T-cell (primary cell): ENCODE results near the gene TMEM201. TPM values are rescaled to one million over a fixed set of nuclear protein-coding genes. Genes with fewer than 3 reads are reported as not detected.

Experiments
- ATAC-seq, 4 experiments: fragments of 200-7000 bp in 3 of 4; fragments of 150-1000 bp in 1 of 4; cut with Tn5 transposase; replicated peaks in 1 of 4; 1 replicate in 3 of 4; 2 replicates in 1 of 4; pipeline ENCODE4 v1.10.0; 2021; ENCODE audit warnings: moderate library complexity in 3 of 4, mild to moderate bottlenecking in 2 of 4, moderate number of reproducible peaks in 1 of 4
- CTCF ChIA-PET, 2 donors: fragments of 300-600 bp; sonication (Branson Sonifier 250); formaldehyde crosslinking; loops; one replicate each; lab custom pipeline; 2022; ENCODE audit warnings: antibody characterized with exemption in 2 of 2; lab: Charles Lee
- POLR2A ChIA-PET, 2 donors: fragments of 300-600 bp; sonication (Branson Sonifier 250); formaldehyde crosslinking; loops; one replicate each; lab custom pipeline; 2022; ENCODE audit warnings: antibody characterized with exemption in 2 of 2; lab: Charles Lee
- DNase-seq, 35 experiments: peaks; one replicate each; pipeline versions ENCODE4 v3.0.0 to v3.0.0-alpha.2; 2013 to 2023
- H3K27ac ChIP-seq: one replicate; pipeline ENCODE4 v1.5.1; 2013; ENCODE audit warnings: low read length
- H3K27me3 ChIP-seq, 2 experiments: replicated peaks in 1 of 2; 1 replicate in 1 of 2; 2 replicates in 1 of 2; pipeline versions ENCODE4 v1.6.1 to v1.7.0; 2013; ENCODE audit warnings: low read length in 1 of 2, mixed read lengths in 1 of 2; ENCODE audit not compliant: control insufficient read depth in 2 of 2, insufficient read depth in 2 of 2; ENCODE audit errors: extremely low read depth in 1 of 2
- H3K36me3 ChIP-seq, 2 donors: 1 replicate in 1 of 2; 2 replicates in 1 of 2; pipeline versions ENCODE4 v1.6.1 to v1.7.0; 2013; ENCODE audit warnings: low read length in 1 of 2; ENCODE audit not compliant: control insufficient read depth in 2 of 2, insufficient read depth in 1 of 2; ENCODE audit errors: extremely low read depth in 1 of 2
- H3K4me1 ChIP-seq, 2 experiments: 1 replicate in 1 of 2; 2 replicates in 1 of 2; pipeline versions ENCODE4 v1.6.1 to v1.7.0; 2013; ENCODE audit warnings: low read length in 2 of 2, mixed read lengths in 1 of 2; ENCODE audit not compliant: insufficient read depth in 2 of 2, control insufficient read depth in 1 of 2; ENCODE audit errors: extremely low read depth in 1 of 2
- H3K4me3 ChIP-seq, 2 donors: 1 replicate in 1 of 2; 2 replicates in 1 of 2; pipeline versions ENCODE4 v1.5.1 to v1.7.0; 2013; ENCODE audit warnings: mild to moderate bottlenecking in 2 of 2, low read length in 1 of 2, moderate library complexity in 1 of 2; ENCODE audit not compliant: control insufficient read depth in 1 of 2; ENCODE audit errors: extremely low read depth in 1 of 2
- H3K9me3 ChIP-seq: 2 replicates; pipeline ENCODE4 v1.7.0; 2013
- H3K27ac Mint-ChIP-seq, 2 donors: one replicate each; pipeline ENCODE4 v1.8.0; 2020 to 2021; ENCODE audit warnings: mild to moderate bottlenecking in 2 of 2, mixed read lengths in 2 of 2
- H3K27me3 Mint-ChIP-seq, 2 donors: one replicate each; pipeline ENCODE4 v1.8.0; 2021 to 2022; ENCODE audit warnings: mixed read lengths in 2 of 2
- H3K36me3 Mint-ChIP-seq: one replicate; pipeline ENCODE4 v1.8.0; 2021; ENCODE audit warnings: mixed read lengths
- H3K4me1 Mint-ChIP-seq, 3 donors: one replicate each; pipeline ENCODE4 v1.8.0; 2020 to 2022; ENCODE audit warnings: mixed read lengths in 3 of 3, mild to moderate bottlenecking in 1 of 3
- H3K4me3 Mint-ChIP-seq, 3 donors: one replicate each; pipeline ENCODE4 v1.8.0; 2020 to 2022; ENCODE audit warnings: mild to moderate bottlenecking in 3 of 3, mixed read lengths in 3 of 3, moderate library complexity in 3 of 3
- H3K9me3 Mint-ChIP-seq, 3 donors: one replicate each; pipeline ENCODE4 v1.8.0; 2020 to 2022; ENCODE audit warnings: mixed read lengths in 3 of 3
- WGBS: methylation state at CpG from one replicate; pipeline ENCODE4 v1.1.5; 2013; ENCODE audit warnings: missing lambda C conversion rate; ENCODE audit not compliant: insufficient coverage; 5-methylcytosine and 5-hydroxymethylcytosine counted together
- total RNA-seq, 35 experiments: library from RNA in 6 of 35; stranded (reverse) in 6 of 35; fragments of 120-200 nt in 1 of 35; gene quantifications; one replicate each; pipeline versions ENCODE4 v1.2.1 to v1.2.4 and lab custom pipeline; 2013 to 2026

Gene TMEM201
- total RNA-seq, 5 donors from 2014 or later (not counting 1 experiment from before 2014, with no cell fraction given): 11.4 to 14.6 (median 12.5) TPM

DNA sequence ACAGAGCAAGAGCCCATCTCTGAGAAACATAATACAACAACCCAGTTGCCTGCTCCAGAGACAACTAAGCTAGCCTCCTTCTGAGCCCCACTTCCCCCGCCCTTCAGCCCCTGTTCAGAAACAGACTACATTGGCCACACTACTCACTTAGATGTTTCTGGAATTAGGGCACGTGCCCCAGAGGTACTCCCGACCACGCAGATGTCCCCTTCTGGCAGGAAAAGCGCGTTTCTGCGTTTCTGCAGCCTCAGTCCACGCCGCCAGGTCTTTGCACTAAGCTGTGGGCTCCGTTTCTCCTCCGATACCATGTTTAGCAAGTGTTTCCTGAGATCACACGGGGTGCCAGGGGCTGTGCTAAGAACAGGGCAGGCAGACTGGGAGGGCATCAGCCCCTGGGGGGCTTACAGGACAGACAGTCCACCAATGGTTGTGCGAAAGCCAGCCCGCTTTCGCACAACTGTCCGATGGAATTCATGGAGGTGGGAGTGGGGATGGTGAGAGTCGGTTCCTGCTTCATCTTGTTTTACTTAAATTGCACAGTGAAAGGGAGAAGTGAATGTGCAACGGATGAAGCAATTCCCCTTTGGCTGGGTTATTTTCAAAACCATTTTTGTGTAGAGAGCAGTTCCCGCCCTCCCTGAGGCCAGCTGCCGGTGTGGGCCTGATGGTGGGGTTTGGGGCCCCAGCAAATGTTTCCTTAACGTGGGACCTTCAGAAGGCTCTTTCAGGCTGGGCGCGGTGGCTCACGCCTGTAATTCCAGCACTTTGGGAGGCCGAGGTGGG is 65.5 kb downstream of the TMEM201 start:
- peak overlapping the region; percentile 98 for H3K27ac Mint-ChIP-seq
- peak overlapping the region; percentile 58 for H3K27ac ChIP-seq
- no peaks in the 10 kb centered on the region for H3K27me3 ChIP-seq
- 5% methylated on average over 25 of the region's 25 CpGs for WGBS
- ChIA-PET POLR2A (interaction anchor here (0.7 to 1.1 kb wide), 6 partner anchors 14 to 61 kb away, joined by 3 to 5 read pairs (median 4); no protein-coding TSS in a partner anchor), CTCF (interaction anchor here (0.5 to 5.6 kb wide), 6 partner anchors 9 to 1679 kb away, joined by 3 to 60 read pairs (median 6); no protein-coding TSS in a partner anchor)
- H3K4me3 ChIP-seq: peak overlapping the region; percentile 70 to 82
- H3K9me3 Mint-ChIP-seq: no peaks in the 10 kb centered on the region
- no peaks in the 10 kb centered on the region for H3K9me3 ChIP-seq
- peaks cover 0 to 2% of the 10 kb centered on the region in 2 donors for H3K36me3 ChIP-seq
- H3K27me3 Mint-ChIP-seq: no peaks in the 10 kb centered on the region
- peak; percentile 13 to 21 (median 18) for ATAC-seq
- peak overlapping the region; percentile 96 to 100 (median 97) for H3K4me3 Mint-ChIP-seq
- H3K36me3 Mint-ChIP-seq: no peaks in the 10 kb centered on the region
- H3K4me1 Mint-ChIP-seq: peaks cover 75 to 82% (median 79%) of the 10 kb centered on the region in 3 donors
- peaks cover 15 to 80% of the 10 kb centered on the region in 2 experiments for H3K4me1 ChIP-seq
- DNase-seq: peak in 12 of 35 experiments; percentile 3 to 47 (median 18)

DNA sequence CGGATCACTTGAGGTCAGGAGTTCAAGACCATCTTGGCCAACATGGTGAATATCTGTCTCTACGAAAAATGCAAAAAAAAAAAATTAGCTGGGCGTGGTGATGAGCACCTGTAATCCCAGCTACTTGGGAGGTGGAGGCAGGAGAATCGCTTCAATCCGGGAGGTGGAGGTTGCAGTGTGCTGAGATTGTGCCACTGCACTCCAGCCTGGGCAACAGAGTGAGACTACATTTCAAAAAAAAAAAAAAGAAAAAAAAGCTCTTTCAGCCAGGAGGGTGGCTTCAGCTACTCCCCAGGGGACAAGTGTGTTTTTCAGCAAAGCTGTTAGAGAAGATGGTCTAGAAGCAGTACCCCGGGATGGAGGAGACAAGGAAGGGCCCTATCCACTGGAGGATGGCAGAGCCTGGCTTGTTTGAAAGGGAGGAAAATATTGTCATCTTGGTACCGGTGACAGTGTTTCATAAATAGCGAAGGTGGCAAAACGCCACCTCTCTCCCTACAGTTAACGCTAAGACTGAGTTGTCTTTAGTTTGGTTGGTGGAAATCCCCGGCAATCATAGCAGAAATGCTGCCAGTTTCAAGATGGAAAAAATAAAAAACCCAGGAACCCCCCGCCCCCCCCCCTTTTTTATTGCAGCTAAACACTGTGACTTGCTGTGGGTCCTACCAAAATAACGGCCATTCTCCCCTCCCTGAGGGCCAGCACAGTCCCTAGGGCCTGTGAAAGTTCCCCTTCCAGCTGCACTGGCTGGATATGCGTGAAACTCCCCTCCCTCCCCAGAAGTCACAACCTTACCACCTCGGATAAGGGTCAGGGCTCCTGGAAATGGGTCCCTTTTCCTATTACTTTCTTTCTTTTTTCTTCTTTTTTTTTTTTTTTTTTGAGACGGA is 66.4 kb downstream of the TMEM201 start:
- POLR2A ChIA-PET: interaction anchor here (0.7 to 1.1 kb wide), 8 partner anchors 17 to 97 kb away, joined by 3 to 7 read pairs (median 4); no protein-coding TSS in a partner anchor
- no peaks in the 10 kb centered on the region for H3K9me3 Mint-ChIP-seq
- peaks cover under 1% of the 10 kb centered on the region for H3K36me3 Mint-ChIP-seq
- Histone ChIP-seq H3K27me3 (no peaks in the 10 kb centered on the region), H3K9me3 (no peaks in the 10 kb centered on the region), H3K27ac (peak overlapping the region; percentile 58), H3K4me3 (peak overlapping the region; percentile 70 to 82), H3K36me3 (peaks cover 0 to 7% of the 10 kb centered on the region in 2 donors), H3K4me1 (peaks cover 14 to 81% of the 10 kb centered on the region in 2 experiments)
- WGBS: 18% methylated on average over 4 of the region's 16 CpGs
- CTCF ChIA-PET: interaction anchor here (0.6 to 5.6 kb wide), 7 partner anchors 18 to 123 kb away, joined by 3 to 60 read pairs (median 5); no protein-coding TSS in a partner anchor
- ATAC-seq: peak in 1 of 4 experiments; percentile 55
- H3K4me1 Mint-ChIP-seq: peaks cover 77 to 82% (median 81%) of the 10 kb centered on the region in 3 donors
- H3K4me3 Mint-ChIP-seq: peak overlapping the region; percentile 96 to 100 (median 97)
- peak in 29 of 35 experiments; percentile 17 to 85 (median 50) for DNase-seq
- peak overlapping the region; percentile 98 for H3K27ac Mint-ChIP-seq
- H3K27me3 Mint-ChIP-seq: no peaks in the 10 kb centered on the region

DNA sequence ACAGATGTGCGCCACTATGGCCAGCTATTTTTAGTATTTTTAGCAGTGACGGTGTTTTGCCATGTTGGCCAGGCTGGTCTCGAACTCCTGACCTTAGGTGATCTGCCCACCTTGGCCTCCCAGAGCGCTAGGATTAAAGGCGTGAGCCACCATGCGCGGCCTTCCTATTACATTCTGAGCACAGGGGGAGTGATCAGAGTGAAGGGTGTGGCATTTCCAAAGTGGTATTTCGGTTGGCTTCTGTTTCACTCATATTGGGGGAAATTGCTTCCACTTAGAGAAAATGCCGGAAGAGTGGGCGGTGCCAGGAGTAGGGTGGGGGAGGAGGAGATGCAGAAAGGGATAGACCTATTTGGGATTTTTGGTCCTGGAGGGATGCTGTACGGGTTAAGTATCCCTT is 67.1 kb downstream of the TMEM201 start:
- Mint-ChIP-seq H3K27me3 (no peaks in the 10 kb centered on the region), H3K4me1 (peaks cover 77 to 82% (median 81%) of the 10 kb centered on the region in 3 donors), H3K27ac (peak overlapping the region; percentile 98), H3K9me3 (no peaks in the 10 kb centered on the region), H3K36me3 (peaks cover 8% of the 10 kb centered on the region), H3K4me3 (peak overlapping the region; percentile 96 to 100 (median 97))
- peak overlapping the region in 1 of 2 donors; percentile 70 for H3K4me3 ChIP-seq
- CTCF ChIA-PET: interaction anchor here (0.6 to 5.6 kb wide), 4 partner anchors 21 to 123 kb away, joined by 3 to 60 read pairs (median 4); no protein-coding TSS in a partner anchor
- peaks cover 3 to 12% of the 10 kb centered on the region in 2 donors for H3K36me3 ChIP-seq
- peak overlapping the region; percentile 58 for H3K27ac ChIP-seq
- no peaks in the 10 kb centered on the region for H3K27me3 ChIP-seq
- WGBS: 63% methylated on average over 8 of the region's 11 CpGs
- ATAC-seq (no peak), DNase-seq (no peak)
- H3K9me3 ChIP-seq: no peaks in the 10 kb centered on the region
- POLR2A ChIA-PET: interaction anchor here in 1 of 2 donors (0.7 kb wide), 1 partner anchor 26 kb away, joined by 4 read pairs; no protein-coding TSS in a partner anchor
- peaks cover 14 to 79% of the 10 kb centered on the region in 2 experiments for H3K4me1 ChIP-seq

DNA sequence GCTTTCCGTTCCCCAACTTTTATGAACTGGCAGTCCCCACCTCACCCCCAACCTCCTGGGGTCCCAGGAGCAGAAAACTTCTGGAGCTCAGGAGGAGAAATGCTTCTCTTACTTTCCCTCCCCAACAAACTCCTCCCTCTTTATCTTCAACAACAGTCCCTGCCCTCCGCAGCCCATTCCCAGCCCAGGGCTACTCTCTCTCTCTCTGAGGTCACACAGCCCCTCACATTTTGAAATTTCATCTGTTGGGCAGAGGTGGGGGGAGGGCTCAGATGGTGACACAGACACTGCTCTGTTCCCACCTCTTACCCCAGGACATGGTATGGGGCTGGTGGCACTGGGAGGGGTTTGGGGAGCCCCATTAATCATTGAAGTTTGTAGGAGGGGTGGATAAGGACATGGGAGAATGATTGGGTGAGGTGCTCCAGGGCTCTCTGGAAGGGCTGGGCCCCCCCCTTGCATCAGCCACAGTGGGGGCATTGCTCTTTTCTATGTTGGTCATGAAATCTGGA is 68.9 kb downstream of the TMEM201 start:
- POLR2A ChIA-PET: interaction anchor here (0.5 to 0.6 kb wide), 2 partner anchors 28 to 432 kb away, joined by 4 to 6 read pairs; no protein-coding TSS in a partner anchor
- H3K4me3 Mint-ChIP-seq: peak overlapping the region; percentile 25 to 100 (median 51)
- no peaks in the 10 kb centered on the region for H3K9me3 ChIP-seq
- WGBS: 100% methylated on average over 1 of the region's 2 CpGs
- H3K27me3 Mint-ChIP-seq: no peaks in the 10 kb centered on the region
- H3K9me3 Mint-ChIP-seq: no peaks in the 10 kb centered on the region
- ATAC-seq (no peak), DNase-seq (no peak)
- peaks cover 14% of the 10 kb centered on the region for H3K36me3 Mint-ChIP-seq
- peak overlapping the region; percentile 92 to 98 for H3K27ac Mint-ChIP-seq
- peaks cover 14 to 88% of the 10 kb centered on the region in 2 experiments for H3K4me1 ChIP-seq
- peak overlapping the region; percentile 41 for H3K27ac ChIP-seq
- no peaks in the 10 kb centered on the region for H3K27me3 ChIP-seq
- peaks cover 3 to 12% of the 10 kb centered on the region in 2 donors for H3K36me3 ChIP-seq
- CTCF ChIA-PET: interaction anchor here in 1 of 2 donors (0.7 to 1.1 kb wide), 2 partner anchors 14 to 24 kb away, joined by 3 to 6 read pairs; no protein-coding TSS in a partner anchor
- H3K4me3 ChIP-seq: no peak overlapping the region
- peaks cover 82 to 83% (median 83%) of the 10 kb centered on the region in 3 donors for H3K4me1 Mint-ChIP-seq

DNA sequence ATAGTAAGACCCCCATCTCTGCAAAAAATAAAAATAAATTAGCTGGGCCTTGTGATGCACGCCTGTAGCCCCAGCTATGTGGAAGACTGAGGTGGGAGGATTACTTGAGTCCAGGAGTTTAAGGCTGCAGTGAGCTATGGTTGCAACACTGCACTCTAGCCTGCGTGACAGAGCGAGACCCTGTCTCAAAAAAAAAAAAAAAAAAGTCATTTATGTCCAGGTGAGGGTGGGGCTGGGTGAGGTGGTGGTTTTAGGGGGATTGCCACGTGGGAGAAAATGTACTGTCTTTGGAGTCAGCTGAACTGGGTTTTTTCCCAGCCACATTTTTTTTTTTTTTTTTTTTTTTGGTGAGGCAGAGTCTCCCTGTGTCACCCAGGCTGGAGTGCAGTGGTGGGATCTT is 69.5 kb downstream of the TMEM201 start:
- Mint-ChIP-seq H3K36me3 (peaks cover 20% of the 10 kb centered on the region), H3K27me3 (no peaks in the 10 kb centered on the region), H3K4me3 (peak overlapping the region in 2 of 3 donors; percentile 3 to 100), H3K27ac (peak overlapping the region; percentile 92 to 98), H3K9me3 (no peaks in the 10 kb centered on the region), H3K4me1 (peaks cover 87 to 88% (median 87%) of the 10 kb centered on the region in 3 donors)
- no CpG with 5 or more reads among the region's 4 CpGs for WGBS
- POLR2A ChIA-PET: interaction anchor here (0.5 to 0.6 kb wide), 3 partner anchors 13 to 431 kb away, joined by 4 to 6 read pairs (median 6); no protein-coding TSS in a partner anchor
- Histone ChIP-seq H3K4me1 (peaks cover 14 to 94% of the 10 kb centered on the region in 2 experiments), H3K9me3 (no peaks in the 10 kb centered on the region), H3K4me3 (no peak overlapping the region), H3K27me3 (no peaks in the 10 kb centered on the region), H3K36me3 (peaks cover 3 to 17% of the 10 kb centered on the region in 2 donors), H3K27ac (peak overlapping the region; percentile 41)
- DNase-seq: peak in 3 of 35 experiments; percentile 20 to 67 (median 23)
- peak in 1 of 4 experiments; percentile 13 for ATAC-seq
- CTCF ChIA-PET: interaction anchor here in 1 of 2 donors (1.1 kb wide), 1 partner anchor 14 kb away, joined by 6 read pairs; no protein-coding TSS in a partner anchor
